HG03457 (cell line): ENCODE results near the gene OR2A7.
"Not testable (repeated sequence)": the region's sequence is repeated elsewhere in the genome, so short reads cannot be mapped to it uniquely, and the experiment has no call there.

Experiments used
- ATAC-seq: cut with Tn5 transposase; IDR thresholded peaks from one replicate; pipeline ENCODE4 v1.9.1; 2021; ENCODE audit warnings: moderate number of reproducible peaks; ENCODE audit not compliant: unreplicated experiment

OR2A7 gene

GRCh38 chr7:144255471-144255897 is 9.1 kb downstream of the OR2A7 start:
- no peak for ATAC-seq

GRCh38 chr7:144252307-144252706 is 12.3 kb downstream of the OR2A7 start:
- not testable (repeated sequence) for ATAC-seq

- ATAC-seq = not testable (repeated sequence)
Observed at GRCh38 chr7:144247674-144248330, 16.8 kb downstream of the OR2A7 start.

- ATAC-seq = not testable (repeated sequence)
Observed at GRCh38 chr7:144246967-144247366, 17.6 kb downstream of the OR2A7 start.

- not testable (repeated sequence) for ATAC-seq
Observed at GRCh38 chr7:144245372-144245771, 19.2 kb downstream of the OR2A7 start.

GRCh38 chr7:144239365-144239764 is 25.2 kb downstream of the OR2A7 start, which contains the start of gene OR2A42:
Gene OR2A42 (minus strand): TSS chr7:144239605. CDS start chr7:144232843, 6,762 bp downstream.
- ATAC-seq = not testable (repeated sequence)

GRCh38 chr7:144238530-144239082 is 26.0 kb downstream of the OR2A7 start:
- ATAC-seq = not testable (repeated sequence)

- ATAC-seq = not testable (repeated sequence)
Observed at GRCh38 chr7:144233039-144233438, 31.6 kb downstream of the OR2A7 start.

GRCh38 chr7:144231027-144231426 is 33.6 kb downstream of the OR2A7 start:
- not testable (repeated sequence) for ATAC-seq

- not testable (repeated sequence) for ATAC-seq
Observed at GRCh38 chr7:144228810-144229209, 35.8 kb downstream of the OR2A7 start.

GRCh38 chr7:144226866-144227265 is 37.7 kb downstream of the OR2A7 start:
- not testable (repeated sequence) for ATAC-seq

- ATAC-seq = not testable (repeated sequence)
Observed at GRCh38 chr7:144223675-144224074, 40.9 kb downstream of the OR2A7 start.

- ATAC-seq = not testable (repeated sequence)
Observed at GRCh38 chr7:144220531-144220930, 44.1 kb downstream of the OR2A7 start.

GRCh38 chr7:144219149-144219548 is 45.4 kb downstream of the OR2A7 start:
- ATAC-seq = not testable (repeated sequence)

GRCh38 chr7:144218581-144218980 is 46.0 kb downstream of the OR2A7 start:
- not testable (repeated sequence) for ATAC-seq

GRCh38 chr7:144217200-144217599 is 47.4 kb downstream of the OR2A7 start:
- ATAC-seq = not testable (repeated sequence)
